Measurements from ENCODE around the gene CCDC150. TPM values are rescaled to one million over a fixed set of nuclear protein-coding genes. Genes with fewer than 3 reads are reported as not detected.

Gene CCDC150
- total and polyA plus RNA-seq, 9 of the 15 experiments (the other 6 are each of a cell fraction or from before 2014, with no cell fraction given) = 4.4 to 23.1 (median 11.3) TPM

DNA sequence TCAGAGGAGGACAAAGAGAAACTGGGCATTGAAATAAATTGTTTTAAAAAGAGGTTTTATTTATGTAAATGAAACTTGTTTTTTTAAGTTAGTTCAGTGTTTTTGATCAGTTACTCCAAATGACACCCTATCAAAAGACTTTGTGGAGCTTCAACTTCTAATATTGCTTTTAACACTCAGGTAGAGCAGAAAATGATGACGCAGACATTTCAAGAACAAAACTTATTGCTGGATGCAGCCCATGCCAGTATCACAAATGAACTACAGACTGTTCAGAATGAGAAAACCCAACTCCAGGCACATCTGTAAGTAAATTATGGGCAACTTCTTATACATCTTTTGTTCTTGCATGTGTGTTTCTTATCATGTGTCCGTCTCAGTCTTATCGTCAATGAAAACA is 36.4 kb downstream of the CCDC150 start:
- no peak for FAIRE-seq

More for the DNA sequence above, 36.4 kb downstream of the CCDC150 start:
- Histone ChIP-seq H2AFZ (ENCODE audit: low read depth, low read length) (no peak overlapping the region), H3K36me3 (ENCODE audit: control insufficient read depth, insufficient read depth, low read length) (peaks cover 4% of the 10 kb centered on the region; the same call in 2 of the 3 replicates), H3K79me2 (ENCODE audit: control insufficient read depth, insufficient read depth, low read length) (no peaks in the 10 kb centered on the region), H4K20me1 (replicated peaks; ENCODE audit: control insufficient read depth, insufficient read depth, low read length) (no peaks in the 10 kb centered on the region), H3K9ac (ENCODE audit: insufficient read depth in 1 of 2, low read depth in 2 of 2, low read length in 2 of 2) (no peak overlapping the region), H3K4me2 (ENCODE audit: insufficient read depth, low read length) (no peak overlapping the region), H3K27ac (ENCODE audit: extremely low read depth, low read depth, low read length) (no peak overlapping the region), H3K4me1 (replicated peaks in 1 of 2; ENCODE audit: control insufficient read depth in 2 of 2, insufficient read depth in 2 of 2, low read length in 2 of 2) (no peaks in the 10 kb centered on the region; a peak in 1 of 5 replicates), H3K9me3 (replicated peaks; ENCODE audit: control insufficient read depth, insufficient read depth, low read depth, low read length) (no peaks in the 10 kb centered on the region), H3K27me3 (ENCODE audit: control insufficient read depth in 2 of 2, insufficient read depth in 2 of 2, low read length in 2 of 2) (no peaks in the 10 kb centered on the region), H3K4me3 (no peak overlapping the region), H3K9me1 (ENCODE audit: control insufficient read depth, insufficient read depth, low read length) (no peaks in the 10 kb centered on the region)
- CTCF ChIA-PET (ENCODE audit: low intra/inter-chr PET ratio) = no interaction called here
- POLR2A ChIA-PET = no interaction called here
- intact Hi-C loops (cut with micrococcal nuclease) = no loop called here
- in situ Hi-C loops (cut with MboI) = no loop called here
- ATAC-seq (no peak), DNase-seq (ENCODE audit: extremely low read depth in 1 of 4, low spot score in 3 of 4) (no peak)
- no TSS peak for BruUV-seq (replicated peaks)
- 80% methylated on average over 3 of the region's 3 CpGs for WGBS (ENCODE audit: insufficient coverage, low coverage, missing lambda C conversion rate)
- no peak for TF ChIP-seq ZFPM2 (CRISPR knock-in tag; IDR thresholded peaks at IDR 0.05)
- no peak for TF ChIP-seq KDM2B (CRISPR knock-in tag; IDR thresholded peaks at IDR 0.05)
- TF ChIP-seq ZBED1 (IDR thresholded peaks at IDR 0.05) = no peak
- no peak for TF ChIP-seq STAT5B (CRISPR knock-in tag; IDR thresholded peaks at IDR 0.05)
- no peak for TF ChIP-seq MXI1 (IDR thresholded peaks at IDR 0.05; ENCODE audit: low read depth, low read length)
- TF ChIP-seq ZBTB1 (CRISPR knock-in tag; IDR thresholded peaks at IDR 0.05; ENCODE audit: borderline replicate concordance, low read depth) = no peak
- TF ChIP-seq, protein P1, sequence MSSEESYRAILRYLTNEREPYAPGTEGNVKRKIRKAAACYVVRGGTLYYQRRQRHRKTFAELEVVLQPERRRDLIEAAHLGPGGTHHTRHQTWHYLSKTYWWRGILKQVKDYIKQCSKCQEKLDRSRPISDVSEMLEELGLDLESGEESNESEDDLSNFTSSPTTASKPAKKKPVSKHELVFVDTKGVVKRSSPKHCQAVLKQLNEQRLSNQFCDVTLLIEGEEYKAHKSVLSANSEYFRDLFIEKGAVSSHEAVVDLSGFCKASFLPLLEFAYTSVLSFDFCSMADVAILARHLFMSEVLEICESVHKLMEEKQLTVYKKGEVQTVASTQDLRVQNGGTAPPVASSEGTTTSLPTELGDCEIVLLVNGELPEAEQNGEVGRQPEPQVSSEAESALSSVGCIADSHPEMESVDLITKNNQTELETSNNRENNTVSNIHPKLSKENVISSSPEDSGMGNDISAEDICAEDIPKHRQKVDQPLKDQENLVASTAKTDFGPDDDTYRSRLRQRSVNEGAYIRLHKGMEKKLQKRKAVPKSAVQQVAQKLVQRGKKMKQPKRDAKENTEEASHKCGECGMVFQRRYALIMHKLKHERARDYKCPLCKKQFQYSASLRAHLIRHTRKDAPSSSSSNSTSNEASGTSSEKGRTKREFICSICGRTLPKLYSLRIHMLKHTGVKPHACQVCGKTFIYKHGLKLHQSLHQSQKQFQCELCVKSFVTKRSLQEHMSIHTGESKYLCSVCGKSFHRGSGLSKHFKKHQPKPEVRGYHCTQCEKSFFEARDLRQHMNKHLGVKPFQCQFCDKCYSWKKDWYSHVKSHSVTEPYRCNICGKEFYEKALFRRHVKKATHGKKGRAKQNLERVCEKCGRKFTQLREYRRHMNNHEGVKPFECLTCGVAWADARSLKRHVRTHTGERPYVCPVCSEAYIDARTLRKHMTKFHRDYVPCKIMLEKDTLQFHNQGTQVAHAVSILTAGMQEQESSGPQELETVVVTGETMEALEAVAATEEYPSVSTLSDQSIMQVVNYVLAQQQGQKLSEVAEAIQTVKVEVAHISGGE (CRISPR knock-in tag; IDR thresholded peaks at IDR 0.05) = no peak

Measured in K562 (cell line).